HepG2 (cell line): ENCODE data around the gene ORMDL3. TPM values are rescaled to one million over a fixed set of nuclear protein-coding genes. Genes with fewer than 3 reads are reported as not detected.

Experiments
- ATF7 ChIP-seq, 2 experiments: fragments of 450-650 bp in 1 of 2; sonication (generic) in 1 of 2; formaldehyde crosslinking in 1 of 2; IDR thresholded peaks; 2 replicates each; pipeline versions ENCODE4 v1.4.0 to v1.6.1; 2016 to 2020; ENCODE audit warnings: antibody characterized with exemption in 1 of 2, mild to moderate bottlenecking in 1 of 2, missing genetic modification reagents in 1 of 2
- ATRX ChIP-seq: sonication (generic); formaldehyde crosslinking; IDR thresholded peaks from 2 replicates; pipeline ENCODE4 v1.4.0; 2020; ENCODE audit warnings: missing genetic modification reagents, borderline replicate concordance
- CENPT ChIP-seq: sonication (generic); formaldehyde crosslinking; IDR thresholded peaks from 2 replicates; pipeline ENCODE4 v1.8.0; 2022; ENCODE audit warnings: low read depth, mild to moderate bottlenecking, moderate library complexity, missing genetic modification reagents
- FOXP4 ChIP-seq: sonication (generic); formaldehyde crosslinking; IDR thresholded peaks from 2 replicates; pipeline ENCODE4 v1.4.0; 2020; ENCODE audit warnings: missing genetic modification reagents
- HINFP ChIP-seq: sonication (generic); formaldehyde crosslinking; IDR thresholded peaks from 2 replicates; pipeline ENCODE4 v1.4.0; 2020; ENCODE audit warnings: low read depth, mild to moderate bottlenecking, missing genetic modification reagents
- HMGXB4 ChIP-seq, 2 experiments: sonication (generic) in 1 of 2; formaldehyde crosslinking in 1 of 2; IDR thresholded peaks; 2 replicates each; pipeline versions ENCODE4 v1.4.0 to v1.6.1; 2018 to 2020; ENCODE audit warnings: missing genetic modification reagents in 2 of 2, borderline replicate concordance in 1 of 2, low read depth in 1 of 2, mild to moderate bottlenecking in 1 of 2, missing biosample characterization in 1 of 2
- MATR3 ChIP-seq: sonication (generic); formaldehyde crosslinking; IDR thresholded peaks from 2 replicates; pipeline ENCODE4 v1.4.0; 2020; ENCODE audit warnings: missing genetic modification reagents
- MAX ChIP-seq: IDR thresholded peaks from 2 replicates; pipeline ENCODE4 v1.6.1; 2012; ENCODE audit warnings: inconsistent platforms
- MEIS1 ChIP-seq: sonication (generic); formaldehyde crosslinking; IDR thresholded peaks from 2 replicates; pipeline ENCODE4 v1.9.0; 2021; ENCODE audit warnings: mild to moderate bottlenecking, missing genetic modification reagents, moderate library complexity, borderline replicate concordance
- MLX ChIP-seq: IDR thresholded peaks from 2 replicates; pipeline ENCODE4 v1.6.1; 2016
- NCOA2 ChIP-seq: sonication (generic); formaldehyde crosslinking; IDR thresholded peaks from 2 replicates; pipeline ENCODE4 v1.8.0; 2022; ENCODE audit warnings: inconsistent platforms
- RAD51 ChIP-seq: fragments of 450-650 bp; IDR thresholded peaks from 2 replicates; pipeline ENCODE4 v1.6.1; 2016; ENCODE audit warnings: borderline replicate concordance
- SIN3B ChIP-seq: fragments of 150-350 bp; IDR thresholded peaks from 2 replicates; pipeline ENCODE4 v1.6.1; 2014; ENCODE audit warnings: low read length
- ZBTB7A ChIP-seq: sonication (generic); formaldehyde crosslinking; IDR thresholded peaks from 2 replicates; pipeline ENCODE4 v1.8.0; 2022; ENCODE audit warnings: mild to moderate bottlenecking, missing genetic modification reagents
- ZNF180 ChIP-seq: sonication (generic); formaldehyde crosslinking; IDR thresholded peaks from 2 replicates; pipeline ENCODE4 v1.4.0; 2020; ENCODE audit warnings: low read depth, missing genetic modification reagents, borderline replicate concordance
- ZNF256 ChIP-seq: sonication (generic); formaldehyde crosslinking; conservative IDR thresholded peaks from 2 replicates; pipeline ENCODE4 v1.4.0; 2020; ENCODE audit warnings: missing genetic modification reagents
- ZNF333 ChIP-seq: sonication (generic); formaldehyde crosslinking; IDR thresholded peaks from 2 replicates; pipeline ENCODE4 v1.4.0; 2020; ENCODE audit warnings: mild to moderate bottlenecking, missing genetic modification reagents, borderline replicate concordance
- ZNF335 ChIP-seq: sonication (generic); formaldehyde crosslinking; IDR thresholded peaks from 2 replicates; pipeline ENCODE4 v1.4.0; 2020; ENCODE audit warnings: missing genetic modification reagents
- ZNF382 ChIP-seq: sonication (generic); formaldehyde crosslinking; IDR thresholded peaks from 2 replicates; pipeline ENCODE4 v1.5.0; 2020; ENCODE audit warnings: missing genetic modification reagents, mild to moderate bottlenecking, borderline replicate concordance
- ZNF510 ChIP-seq: sonication (generic); formaldehyde crosslinking; IDR thresholded peaks from 2 replicates; pipeline ENCODE4 v1.4.0; 2020; ENCODE audit warnings: low read depth, mild to moderate bottlenecking, missing genetic modification reagents
- ZNF530 ChIP-seq: sonication (generic); formaldehyde crosslinking; IDR thresholded peaks from 2 replicates; pipeline ENCODE4 v1.5.0; 2020; ENCODE audit warnings: low read depth, mild to moderate bottlenecking, missing genetic modification reagents
- ZNF543 ChIP-seq: sonication (generic); formaldehyde crosslinking; IDR thresholded peaks from 2 replicates; pipeline ENCODE4 v1.4.0; 2020; ENCODE audit warnings: mild to moderate bottlenecking, missing genetic modification reagents
- ZNF557 ChIP-seq: sonication (generic); formaldehyde crosslinking; IDR thresholded peaks from 2 replicates; pipeline ENCODE4 v1.4.0; 2020; ENCODE audit warnings: missing genetic modification reagents
- ZNF670 ChIP-seq: sonication (generic); formaldehyde crosslinking; IDR thresholded peaks from 2 replicates; pipeline ENCODE4 v1.8.0; 2022; ENCODE audit warnings: mild to moderate bottlenecking, missing genetic modification reagents, borderline replicate concordance
- ZNF776 ChIP-seq: sonication (generic); formaldehyde crosslinking; IDR thresholded peaks from 2 replicates; pipeline ENCODE4 v1.4.0; 2020; ENCODE audit warnings: mild to moderate bottlenecking, missing genetic modification reagents
- polyA plus RNA-seq, 8 experiments: library from polyadenylated mRNA; depleted of rRNA in 3 of 8; stranded (reverse) in 7 of 8; unstranded in 1 of 8; fragments of >200 nt; fragmentation: Illumina TruSeq in 4 of 8; extraction: Trizol in 4 of 8; gene quantifications; 2 replicates each; pipeline versions ENCODE4 v1.2.1 to v1.2.3, GENCODE V29; 2011 to 2016; ENCODE audit warnings: low read depth in 4 of 8, missing spikeins in 1 of 8, mixed read lengths in 1 of 8; ENCODE audit not compliant: insufficient read depth in 1 of 8
- total RNA-seq, 5 experiments: library from RNA; depleted of rRNA; stranded (reverse); fragments of >200 nt; fragmentation: Illumina TruSeq; extraction: Trizol; gene quantifications; 2 replicates each; pipeline ENCODE4 v1.2.3, GENCODE V29; 2016; ENCODE audit warnings: low read depth in 1 of 5

ORMDL3 gene
- total and polyA plus RNA-seq, 2 of the 13 experiments (the other 11 are each of a cell fraction or from before 2014, with no cell fraction given), result 181 to 384 TPM

- TF ChIP-seq FOXP4 (CRISPR knock-in tag) (0 out of 2 replicates have a peak, but pooled peaks have one; percentile 33), ZNF335 (no peak), MATR3 (CRISPR knock-in tag) (no peak), ATF7 (IDR thresholded peaks at IDR 0.05) (no peak), ATF7 (CRISPR knock-in tag; IDR thresholded peaks at IDR 0.05) (no peak; the same call in 1 of the 2 replicates), MEIS1 (CRISPR knock-in tag) (peak; percentile 50; the same call in 1 of the 2 replicates), MLX (CRISPR knock-in tag) (peak; percentile 64; the same call in 1 of the 2 replicates), ZNF382 (CRISPR knock-in tag) (no peak), HINFP (CRISPR knock-in tag) (no peak), ZNF543 (no peak; the same call in 1 of the 2 replicates), RAD51 (no peak), ZNF530 (CRISPR knock-in tag) (no peak), CENPT (CRISPR knock-in tag) (no peak), ZNF776 (no peak), ZNF557 (CRISPR knock-in tag) (no peak), ZNF180 (CRISPR knock-in tag) (no peak), HMGXB4 (CRISPR knock-in tag; IDR thresholded peaks at IDR 0.05; ENCODE audit: borderline replicate concordance in 1 of 2, low read depth in 1 of 2) (peak; percentile 3 to 80; a peak in 2 of 4 replicates), ZNF510 (CRISPR knock-in tag) (no peak), ZNF670 (CRISPR knock-in tag) (peak; percentile 68; the same call in 1 of the 2 replicates), ZBTB7A (CRISPR knock-in tag) (peak; percentile 93; the same call in 1 of the 2 replicates), ZNF333 (CRISPR knock-in tag) (peak; percentile 54; the same call in 1 of the 2 replicates), ATRX (CRISPR knock-in tag) (no peak), ZNF256 (CRISPR knock-in tag) (no peak), MAX (peak; percentile 41; the same call in 1 of the 2 replicates), NCOA2 (CRISPR knock-in tag) (peak; percentile 34; the same call in 1 of the 2 replicates), SIN3B (no peak)
Measured at GRCh38 chr17:39926588-39927100, 757 bp downstream of the ORMDL3 start (continued).
